Stimulated activated effector memory CD8-positive, alpha-beta T cell treated with anti-CD3 and anti-CD28 coated beads, Interleukin-12 subunit alpha, Interleukin-12 subunit beta, amount 100 ng/mL, for 72 hours (primary cell): ENCODE data around the gene SLC9A1.

Experiments used
- ATAC-seq: fragments of 150-1000 bp; cut with Tn5 transposase; 2 replicates; pipeline ENCODE4 v1.10.0; 2021
- DNase-seq, 2 donors: peaks; one replicate each; pipeline ENCODE4 v3.0.0; 2021 to 2022; ENCODE audit warnings: low spot score in 2 of 2
- H3K27ac Mint-ChIP-seq: one replicate; pipeline ENCODE4 v1.8.0; 2022; ENCODE audit warnings: mild to moderate bottlenecking, mixed read lengths
- H3K36me3 Mint-ChIP-seq: one replicate; pipeline ENCODE4 v1.8.0; 2022; ENCODE audit warnings: mild to moderate bottlenecking, mixed read lengths
- H3K4me1 Mint-ChIP-seq: one replicate; pipeline ENCODE4 v1.8.0; 2022; ENCODE audit warnings: mixed read lengths
- H3K4me3 Mint-ChIP-seq: one replicate; pipeline ENCODE4 v1.8.0; 2022; ENCODE audit warnings: mild to moderate bottlenecking, mixed read lengths
- H3K9me3 Mint-ChIP-seq: one replicate; pipeline ENCODE4 v1.8.0; 2022; ENCODE audit warnings: mixed read lengths

SLC9A1 gene

DNA sequence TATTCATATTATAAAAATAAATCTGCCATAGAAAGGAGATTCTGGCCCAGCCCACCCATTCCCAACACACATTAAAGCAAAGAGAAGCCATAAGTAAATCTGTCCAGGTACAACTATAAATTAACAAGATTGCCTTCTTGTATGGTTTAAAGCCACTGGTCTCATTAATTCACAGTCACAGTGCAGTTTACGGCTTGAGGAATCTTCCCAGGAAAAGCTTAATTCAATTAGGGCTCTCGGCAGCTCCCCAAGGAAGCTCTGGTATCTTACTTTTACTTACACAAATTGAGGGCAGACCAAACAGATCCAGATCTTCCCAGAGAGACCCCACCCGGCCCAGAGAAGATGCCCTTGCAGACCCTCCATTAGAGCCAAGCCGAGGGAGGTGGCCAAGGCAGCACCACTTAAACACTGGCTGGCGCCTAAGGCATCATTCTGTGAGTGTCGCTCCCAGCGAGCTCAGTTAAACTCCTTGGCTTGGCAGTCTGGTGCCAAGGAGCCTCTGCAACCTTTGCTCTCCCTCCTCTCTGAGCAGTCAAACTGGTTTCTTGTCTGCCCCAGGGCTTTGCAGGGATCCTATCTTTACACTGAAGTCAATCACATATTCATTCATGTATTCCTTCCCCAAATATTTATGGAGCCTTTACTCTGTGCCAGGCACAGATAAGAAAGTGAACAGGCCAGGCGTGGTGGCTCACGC is 10.7 kb downstream of the SLC9A1 start:
- peak overlapping the region; percentile 32 for H3K27ac Mint-ChIP-seq
- ATAC-seq (no peak), DNase-seq (no peak)
- peaks cover 10% of the 10 kb centered on the region for H3K36me3 Mint-ChIP-seq
- H3K9me3 Mint-ChIP-seq, result no peaks in the 10 kb centered on the region
- peaks cover 35% of the 10 kb centered on the region for H3K4me1 Mint-ChIP-seq
- no peak overlapping the region for H3K4me3 Mint-ChIP-seq

DNA sequence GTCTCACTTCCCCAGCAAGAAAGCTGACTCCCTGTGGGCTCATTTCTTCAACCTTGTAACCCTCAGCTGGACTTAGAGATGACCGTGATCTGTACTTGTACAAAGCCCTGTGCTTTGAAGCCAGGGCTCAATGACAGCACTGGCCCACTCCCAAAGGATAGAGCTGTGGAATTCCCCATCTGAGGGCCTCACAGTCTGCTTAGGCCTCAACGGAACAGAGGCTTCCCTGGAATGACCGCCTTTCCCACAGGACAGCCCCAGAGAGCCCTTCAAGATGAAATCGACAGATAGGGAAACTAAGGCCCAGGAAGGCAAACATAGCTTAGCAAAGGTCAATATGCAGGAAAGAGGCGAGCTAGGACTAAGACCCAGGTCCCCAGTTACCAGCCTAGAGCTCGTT is 11.5 kb downstream of the SLC9A1 start:
- peaks cover 10% of the 10 kb centered on the region for H3K36me3 Mint-ChIP-seq
- ATAC-seq (no peak), DNase-seq (no peak)
- H3K27ac Mint-ChIP-seq, result peak overlapping the region; percentile 56
- H3K9me3 Mint-ChIP-seq, result no peaks in the 10 kb centered on the region
- peaks cover 35% of the 10 kb centered on the region for H3K4me1 Mint-ChIP-seq
- no peak overlapping the region for H3K4me3 Mint-ChIP-seq

DNA sequence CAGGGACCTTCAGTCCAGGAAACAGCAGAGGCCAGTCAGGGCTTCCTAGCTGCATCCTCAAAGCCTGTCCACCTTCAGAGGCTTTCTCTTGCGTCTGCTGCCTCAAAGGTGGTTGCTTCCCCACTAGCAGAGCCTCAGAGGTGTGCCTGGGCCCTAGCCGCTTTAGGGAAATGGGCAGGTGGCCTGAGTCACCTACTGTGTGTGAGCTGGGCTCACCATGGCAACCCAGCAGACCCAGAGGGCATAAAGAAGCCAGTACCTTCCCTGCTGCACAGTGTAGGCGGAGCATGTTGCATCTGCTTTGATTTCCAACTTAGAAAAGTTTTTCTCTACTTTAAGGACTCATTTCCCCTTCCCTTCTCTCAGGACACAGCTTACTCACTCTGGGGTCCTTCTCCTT is 12.5 kb downstream of the SLC9A1 start:
- ATAC-seq (peak; percentile 63), DNase-seq (no peak)
- peaks cover 39% of the 10 kb centered on the region for H3K4me1 Mint-ChIP-seq
- peak overlapping the region; percentile 56 for H3K27ac Mint-ChIP-seq
- H3K4me3 Mint-ChIP-seq, result no peak overlapping the region
- H3K36me3 Mint-ChIP-seq, result peaks cover 11% of the 10 kb centered on the region
- no peaks in the 10 kb centered on the region for H3K9me3 Mint-ChIP-seq

DNA sequence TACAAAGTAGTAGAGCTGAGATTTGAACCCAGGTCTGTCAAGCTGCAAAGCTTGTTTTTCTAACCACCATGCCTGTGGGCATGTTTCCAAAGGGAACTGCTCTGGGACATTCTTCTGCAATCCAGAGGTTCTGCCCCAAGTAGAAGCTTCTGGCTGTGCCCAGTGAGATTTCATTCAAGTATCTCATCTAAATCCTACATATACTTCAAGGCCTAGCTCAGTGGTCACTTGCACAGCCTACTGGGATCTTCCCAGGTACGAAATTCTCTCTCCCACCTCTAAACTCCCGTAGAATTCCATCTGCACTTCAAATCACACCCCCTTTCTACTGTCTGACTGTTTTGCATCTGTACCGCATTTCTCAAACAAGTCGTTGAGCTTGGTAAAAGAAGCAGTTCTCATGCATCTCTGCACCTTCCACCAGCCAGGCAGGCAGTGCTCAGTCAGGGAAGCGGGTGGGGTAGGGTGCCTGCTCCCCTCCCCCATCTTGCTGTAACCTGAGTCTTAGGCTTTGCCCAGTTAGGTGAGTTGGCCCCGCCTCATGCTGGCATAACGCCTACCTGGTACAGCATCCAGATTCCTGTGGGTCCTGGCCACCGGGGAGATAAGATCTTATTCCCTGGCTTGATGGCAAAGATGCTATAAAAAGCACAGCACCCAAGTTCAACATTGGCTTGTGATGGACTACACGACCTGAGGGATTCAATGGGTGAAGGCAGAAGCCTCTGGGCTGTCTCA is 13.5 kb downstream of the SLC9A1 start:
- Mint-ChIP-seq H3K9me3 (no peaks in the 10 kb centered on the region), H3K27ac (peak overlapping the region; percentile 56), H3K36me3 (peaks cover 17% of the 10 kb centered on the region), H3K4me1 (peaks cover 49% of the 10 kb centered on the region), H3K4me3 (no peak overlapping the region)
- no peak for DNase-seq
- ATAC-seq, result no peak

DNA sequence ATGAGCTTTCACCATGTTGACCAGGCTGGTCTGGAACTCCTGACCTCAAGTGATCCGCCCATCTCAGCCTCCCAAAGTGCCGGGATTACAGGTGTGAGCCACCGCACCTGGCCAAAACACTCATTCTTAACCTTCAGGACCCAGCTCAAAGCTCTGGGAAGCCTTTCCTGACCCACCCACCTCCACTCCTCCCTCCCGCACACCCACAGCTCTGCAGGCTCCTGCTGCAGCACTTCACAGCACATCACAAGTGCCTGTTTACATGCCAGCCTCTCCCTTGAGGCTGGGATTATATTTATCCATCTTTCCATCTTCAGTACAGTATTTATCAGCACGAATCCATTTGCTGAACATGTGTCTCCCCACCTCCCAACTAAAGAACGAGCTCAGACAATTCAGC is 14.9 kb downstream of the SLC9A1 start:
- Mint-ChIP-seq H3K27ac (peak overlapping the region; percentile 99), H3K36me3 (peaks cover 10% of the 10 kb centered on the region), H3K4me1 (peaks cover 60% of the 10 kb centered on the region), H3K9me3 (no peaks in the 10 kb centered on the region), H3K4me3 (no peak overlapping the region)
- ATAC-seq, result no peak
- DNase-seq, result no peak

DNA sequence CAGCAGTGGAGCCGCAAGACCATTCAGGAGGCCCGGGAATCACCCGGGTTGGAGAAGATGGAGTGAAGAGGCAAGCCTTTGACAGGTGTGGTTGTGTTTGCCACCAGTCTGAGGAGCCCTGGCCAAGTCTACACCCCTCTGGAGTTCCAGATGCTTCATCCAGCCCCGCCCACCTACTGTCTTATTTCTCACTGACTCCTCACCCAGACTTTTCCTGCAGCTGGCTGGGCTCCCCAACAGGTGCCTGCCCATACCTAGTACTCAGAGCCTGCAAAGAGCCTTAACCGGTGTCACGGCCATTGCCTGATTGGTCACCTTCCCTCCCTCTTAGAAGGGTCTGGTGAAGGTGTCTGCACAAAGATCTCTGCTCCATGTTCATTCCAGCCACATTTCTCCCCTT is 16.0 kb downstream of the SLC9A1 start:
- Mint-ChIP-seq H3K4me1 (peaks cover 60% of the 10 kb centered on the region), H3K9me3 (no peaks in the 10 kb centered on the region)

DNA sequence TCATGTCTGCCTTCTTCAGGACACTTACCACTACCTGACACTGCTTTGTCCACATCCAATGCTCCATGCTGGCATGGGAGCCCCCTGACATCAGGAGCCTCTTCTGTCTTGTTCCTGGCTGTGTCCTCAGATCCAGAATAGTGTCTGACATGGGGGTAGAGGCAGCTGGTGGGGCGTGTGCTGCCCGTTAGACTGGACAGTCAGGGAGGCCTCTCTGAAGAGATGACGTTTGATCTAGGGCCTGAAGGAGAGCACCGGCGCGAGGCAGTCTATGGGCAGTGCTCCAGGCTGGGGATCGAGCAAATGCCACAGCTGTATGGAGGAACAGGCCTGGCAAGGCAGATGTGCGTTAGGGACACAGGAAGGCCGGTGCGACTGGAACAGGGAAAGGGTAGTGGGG is 16.6 kb downstream of the SLC9A1 start:
- DNase-seq, result no peak
- Mint-ChIP-seq H3K4me1 (peaks cover 58% of the 10 kb centered on the region), H3K27ac (peak overlapping the region; percentile 99), H3K36me3 (peaks cover 10% of the 10 kb centered on the region), H3K9me3 (no peaks in the 10 kb centered on the region), H3K4me3 (peak overlapping the region; percentile 84)
- ATAC-seq, result no peak

More for the DNA sequence above, 16.0 kb downstream of the SLC9A1 start:
- Mint-ChIP-seq H3K27ac (peak overlapping the region; percentile 99), H3K4me3 (no peak overlapping the region), H3K36me3 (peaks cover 10% of the 10 kb centered on the region)
- DNase-seq, result no peak
- no peak for ATAC-seq

DNA sequence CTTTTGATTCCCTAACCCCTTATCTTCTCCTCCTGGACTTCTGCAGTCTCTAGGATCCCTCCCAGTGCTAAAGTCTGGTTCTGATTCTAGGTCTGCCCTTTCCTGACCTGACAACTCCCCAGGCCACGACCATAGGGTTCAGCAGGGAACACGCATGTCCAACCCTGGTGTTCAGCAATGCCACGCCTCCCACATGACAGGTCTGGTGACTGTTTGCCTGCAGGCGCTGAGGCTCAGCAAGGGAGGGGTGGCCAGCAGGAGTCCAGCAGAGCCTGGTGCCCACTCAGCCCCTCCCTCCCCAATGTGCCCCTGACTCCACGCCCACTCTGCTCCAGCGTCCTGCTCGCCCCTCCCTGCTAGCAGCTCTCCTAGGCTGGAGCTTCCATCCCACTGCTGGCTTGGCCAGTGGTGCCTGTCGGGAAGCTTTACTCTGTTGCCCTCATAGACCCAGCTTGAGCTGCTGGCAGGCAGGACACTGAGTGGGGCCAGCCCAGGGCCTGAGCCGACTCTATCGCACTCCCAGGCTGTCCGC is 17.3 kb downstream of the SLC9A1 start:
- DNase-seq, result no peak
- peak; percentile 67 for ATAC-seq
- no peaks in the 10 kb centered on the region for H3K9me3 Mint-ChIP-seq
- peak overlapping the region; percentile 84 for H3K4me3 Mint-ChIP-seq
- H3K36me3 Mint-ChIP-seq, result peaks cover 10% of the 10 kb centered on the region
- peak overlapping the region; percentile 99 for H3K27ac Mint-ChIP-seq
- H3K4me1 Mint-ChIP-seq, result peaks cover 51% of the 10 kb centered on the region

DNA sequence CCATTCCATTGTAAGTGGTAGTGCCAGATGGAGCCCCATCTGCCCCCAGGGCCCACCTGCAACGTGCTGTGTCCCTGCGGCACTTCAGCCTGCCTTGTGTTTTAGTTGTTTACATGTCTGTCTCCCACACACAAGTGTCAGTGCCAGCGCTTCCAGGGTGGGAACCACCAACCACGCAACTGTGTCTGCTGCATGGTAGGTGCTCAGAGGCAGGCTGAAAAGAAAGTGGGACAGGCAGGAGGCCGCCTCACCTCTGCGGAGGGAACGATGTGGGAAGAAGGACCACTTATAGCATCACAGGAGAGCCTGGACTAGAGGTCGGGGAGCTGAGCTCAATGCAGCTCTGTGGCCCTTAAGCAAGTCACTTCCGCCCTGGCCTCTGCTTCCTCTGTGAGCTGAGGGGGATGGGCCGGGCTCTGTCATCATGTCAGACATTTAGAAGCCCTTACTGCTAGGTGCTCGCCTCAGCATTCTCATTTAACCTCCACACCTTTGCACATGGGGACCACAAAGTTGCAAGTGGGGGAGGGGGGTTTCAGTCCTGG is 17.9 kb downstream of the SLC9A1 start:
- Mint-ChIP-seq H3K36me3 (peaks cover 10% of the 10 kb centered on the region), H3K4me3 (peak overlapping the region; percentile 84), H3K9me3 (no peaks in the 10 kb centered on the region), H3K27ac (peak overlapping the region; percentile 99), H3K4me1 (peaks cover 49% of the 10 kb centered on the region)
- peak; percentile 55 to 88 for DNase-seq
- peak; percentile 93 for ATAC-seq

DNA sequence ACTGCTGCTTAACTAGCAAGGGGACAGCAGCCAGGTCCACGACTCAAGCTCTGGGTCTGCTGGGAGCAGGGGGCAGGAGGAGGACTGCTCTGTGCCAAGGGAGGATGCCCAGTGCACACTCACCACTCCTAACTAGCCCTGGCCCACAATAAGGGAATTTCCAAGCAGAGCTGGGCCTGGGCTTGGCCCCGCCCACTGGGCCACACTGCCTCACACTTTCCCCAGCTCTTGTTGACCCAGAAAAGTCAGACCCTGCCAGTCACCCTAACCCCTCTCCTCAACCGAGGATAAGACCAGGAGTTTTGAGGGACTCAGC is 18.7 kb downstream of the SLC9A1 start:
- DNase-seq, result peak in 1 of 2 donors; percentile 62
- peaks cover 10% of the 10 kb centered on the region for H3K36me3 Mint-ChIP-seq
- H3K9me3 Mint-ChIP-seq, result no peaks in the 10 kb centered on the region
- peak; percentile 71 for ATAC-seq
- peaks cover 49% of the 10 kb centered on the region for H3K4me1 Mint-ChIP-seq
- H3K4me3 Mint-ChIP-seq, result peak overlapping the region; percentile 84
- peak overlapping the region; percentile 99 for H3K27ac Mint-ChIP-seq

DNA sequence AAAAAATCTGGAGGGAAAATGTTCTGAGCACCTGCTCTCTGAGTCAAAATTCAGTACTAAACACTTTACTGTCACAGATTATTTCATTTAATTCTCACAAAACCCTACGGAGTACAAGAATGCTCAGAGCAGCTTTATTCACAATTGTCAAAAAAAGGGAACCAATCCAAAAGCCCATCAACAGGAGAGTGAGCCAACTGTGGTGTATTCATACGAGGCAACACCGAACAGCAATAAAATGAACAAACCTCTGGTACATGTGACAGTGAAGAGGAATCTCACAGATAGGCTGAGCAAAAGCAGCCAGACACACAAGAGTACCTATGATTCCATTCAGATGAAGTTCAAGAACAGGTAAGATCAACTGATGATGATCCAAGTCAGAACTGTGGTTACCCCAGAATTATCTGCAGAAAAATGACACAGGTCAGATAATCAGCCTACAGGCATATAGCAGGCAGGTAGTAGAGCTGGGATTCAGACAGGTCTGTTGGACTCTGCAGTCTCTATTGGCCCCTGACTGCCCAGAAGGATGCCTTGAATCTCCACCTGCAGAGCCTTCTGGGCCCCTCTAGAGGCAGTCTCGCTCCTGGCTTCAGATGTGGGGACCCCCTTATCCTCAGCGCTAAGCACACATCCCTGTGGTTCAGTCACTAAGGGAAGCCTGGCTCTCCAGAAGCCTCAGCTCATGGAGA is 19.2 kb downstream of the SLC9A1 start:
- H3K36me3 Mint-ChIP-seq, result peaks cover 10% of the 10 kb centered on the region
- H3K4me3 Mint-ChIP-seq, result peak overlapping the region; percentile 84
- ATAC-seq (no peak), DNase-seq (peak in 1 of 2 donors; percentile 52)
- no peaks in the 10 kb centered on the region for H3K9me3 Mint-ChIP-seq
- H3K27ac Mint-ChIP-seq, result peak overlapping the region; percentile 99
- H3K4me1 Mint-ChIP-seq, result peaks cover 49% of the 10 kb centered on the region

DNA sequence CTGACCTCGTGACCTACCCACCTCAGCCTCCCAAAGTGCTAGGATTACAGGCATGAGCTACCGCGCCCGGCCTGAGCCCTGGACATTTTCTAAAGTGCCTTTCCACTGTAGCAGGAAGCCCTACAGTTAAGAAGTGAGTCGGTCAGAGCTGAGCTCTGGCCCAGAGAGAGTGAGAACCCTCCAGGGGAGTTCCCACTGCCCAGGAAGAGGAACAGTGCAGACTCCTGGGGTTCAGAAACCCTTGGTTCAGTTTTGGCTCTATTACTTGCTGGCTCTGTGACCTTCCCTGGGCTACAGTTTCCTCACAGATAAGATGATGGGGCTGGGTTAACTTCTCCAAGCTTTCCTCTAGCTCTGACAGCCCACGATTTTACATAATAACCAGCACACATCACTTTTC is 20.9 kb downstream of the SLC9A1 start:
- Mint-ChIP-seq H3K36me3 (peaks cover 10% of the 10 kb centered on the region), H3K9me3 (no peaks in the 10 kb centered on the region), H3K4me3 (no peak overlapping the region), H3K27ac (peak overlapping the region; percentile 50), H3K4me1 (peaks cover 36% of the 10 kb centered on the region)
- DNase-seq, result no peak
- no peak for ATAC-seq

DNA sequence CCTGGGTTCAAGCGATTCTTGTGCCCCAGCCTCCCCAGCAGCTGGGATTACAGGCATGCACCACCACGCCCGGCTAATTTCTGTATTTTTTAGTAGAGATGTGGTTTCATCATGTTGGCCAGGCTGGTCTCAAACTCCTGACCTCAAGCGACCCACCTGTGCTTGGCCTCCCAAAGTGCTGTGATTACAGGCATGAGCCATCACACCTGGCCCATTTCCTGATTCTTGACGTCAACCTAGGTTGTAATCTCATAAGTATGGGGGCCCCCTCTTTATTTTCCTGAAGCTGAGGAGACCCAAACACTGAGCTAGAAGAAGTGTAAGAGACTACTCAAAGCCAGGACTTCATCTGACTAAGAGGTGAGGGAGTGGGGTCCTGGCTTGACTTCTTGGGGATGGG is 21.8 kb downstream of the SLC9A1 start:
- no peak for DNase-seq
- peak overlapping the region; percentile 34 for H3K27ac Mint-ChIP-seq
- peaks cover 28% of the 10 kb centered on the region for H3K4me1 Mint-ChIP-seq

DNA sequence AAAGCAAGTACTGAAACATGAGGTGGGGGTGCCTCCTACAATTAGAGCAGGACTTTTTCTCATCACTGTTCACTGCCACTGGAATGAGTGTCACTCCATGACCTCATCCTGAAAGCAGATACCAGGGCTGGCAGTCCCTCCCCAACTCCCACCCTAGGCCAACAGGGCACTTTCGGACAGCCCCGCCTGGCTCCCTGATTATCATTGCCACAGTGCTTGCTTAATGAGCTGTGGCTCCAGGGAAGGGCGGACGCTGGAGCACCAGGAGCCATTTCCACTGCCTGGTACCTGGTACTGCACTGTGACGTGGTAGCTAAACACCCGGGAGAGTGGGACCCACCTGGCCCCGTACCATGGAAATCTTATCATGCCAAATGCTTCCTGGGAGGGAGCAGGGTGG is 22.3 kb downstream of the SLC9A1 start:
- peaks cover 23% of the 10 kb centered on the region for H3K4me1 Mint-ChIP-seq
- H3K36me3 Mint-ChIP-seq, result peaks cover 16% of the 10 kb centered on the region

More for the DNA sequence above, 21.8 kb downstream of the SLC9A1 start:
- no peaks in the 10 kb centered on the region for H3K9me3 Mint-ChIP-seq
- H3K4me3 Mint-ChIP-seq, result no peak overlapping the region
- ATAC-seq, result no peak
- H3K36me3 Mint-ChIP-seq, result peaks cover 16% of the 10 kb centered on the region

DNA sequence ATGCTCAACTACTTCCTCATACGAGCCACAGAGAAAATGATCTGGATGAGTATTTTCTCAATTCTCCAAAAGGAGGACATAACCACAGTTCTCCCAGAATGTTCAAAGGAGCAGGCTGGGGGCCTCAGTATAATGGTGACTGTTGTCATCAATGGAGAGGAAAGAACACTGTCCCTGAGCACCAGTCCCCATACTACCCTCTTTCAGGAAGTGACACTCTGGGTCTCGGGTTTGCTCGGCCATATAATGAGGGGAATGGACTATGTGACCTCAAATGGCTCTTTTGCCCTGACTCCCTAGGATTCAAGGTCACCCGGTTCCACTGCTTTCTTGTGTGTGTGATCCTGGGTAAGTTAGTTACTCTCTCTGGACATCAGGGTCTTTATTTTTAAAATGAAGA is 22.8 kb downstream of the SLC9A1 start:
- Mint-ChIP-seq H3K36me3 (peaks cover 12% of the 10 kb centered on the region), H3K4me3 (no peak overlapping the region), H3K9me3 (no peaks in the 10 kb centered on the region), H3K27ac (peak overlapping the region; percentile 34), H3K4me1 (peaks cover 18% of the 10 kb centered on the region)
- ATAC-seq (no peak), DNase-seq (no peak)

More for the DNA sequence above, 22.3 kb downstream of the SLC9A1 start:
- Mint-ChIP-seq H3K4me3 (no peak overlapping the region), H3K9me3 (no peaks in the 10 kb centered on the region), H3K27ac (peak overlapping the region; percentile 34)
- DNase-seq (no peak), ATAC-seq (no peak)
